ENCODE results near the gene CASZ1.

The CASZ1 gene

DNA sequence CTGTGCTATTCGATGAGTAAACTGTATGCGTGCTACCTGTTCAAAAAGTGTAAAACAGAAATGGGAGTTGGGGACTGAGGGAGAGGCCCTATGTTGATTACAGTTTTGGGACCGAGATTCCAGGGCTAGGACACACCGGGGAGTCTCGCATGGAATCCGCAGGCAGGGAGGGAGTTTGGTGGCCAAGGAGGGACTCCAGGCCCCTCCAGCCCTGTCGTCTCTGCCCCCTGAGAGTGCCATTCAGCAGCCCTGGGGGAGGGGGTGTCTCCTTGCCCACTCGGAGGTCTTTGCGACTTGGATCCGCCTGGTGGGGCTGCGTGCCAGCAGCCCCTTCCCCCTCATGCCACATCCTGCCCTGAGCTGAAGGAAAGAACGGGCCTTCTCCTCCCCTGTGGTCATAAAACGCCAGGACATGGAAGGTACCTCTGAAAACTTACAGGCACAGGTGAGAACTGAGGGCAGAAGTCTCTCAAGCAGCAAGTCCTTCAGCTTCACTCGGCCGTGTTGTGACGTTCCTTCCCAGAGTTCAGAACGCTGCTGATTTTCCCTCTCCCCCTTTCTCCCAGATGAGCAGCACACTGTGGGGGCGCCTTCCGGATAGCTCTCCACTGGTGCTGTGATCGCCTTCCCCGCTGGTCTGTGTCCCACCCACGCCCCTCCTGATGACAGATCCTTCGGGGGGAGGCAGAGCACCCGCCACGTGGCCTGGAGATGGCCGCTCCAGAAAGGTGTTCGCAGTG, 180.3 kb downstream of the CASZ1 start:
- no peak overlapping the region for H3K4me3 ChIP-seq (ENCODE audit: low read depth, low read length)

DNA sequence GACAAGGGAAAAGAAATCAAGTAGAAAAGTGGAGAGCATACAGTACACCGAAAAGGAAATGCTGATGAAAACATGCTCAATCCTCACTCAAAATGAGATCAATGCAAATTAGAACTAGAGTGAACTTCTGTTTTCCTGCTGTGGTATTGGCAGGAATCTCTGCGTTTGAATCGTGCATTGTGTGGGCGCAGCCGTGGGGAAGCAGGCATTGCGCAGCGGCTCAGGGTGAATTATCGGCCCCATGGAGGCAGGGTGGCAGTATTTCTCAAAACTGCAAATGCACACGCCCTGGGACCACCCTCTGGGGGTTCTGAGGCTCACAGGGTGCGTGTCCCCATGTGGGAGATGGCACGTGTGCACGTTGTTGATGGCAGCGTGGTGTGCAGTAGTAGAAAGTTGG, 181.1 kb downstream of the CASZ1 start:
- H3K4me3 ChIP-seq (ENCODE audit: low read depth, low read length) = no peak overlapping the region

DNA sequence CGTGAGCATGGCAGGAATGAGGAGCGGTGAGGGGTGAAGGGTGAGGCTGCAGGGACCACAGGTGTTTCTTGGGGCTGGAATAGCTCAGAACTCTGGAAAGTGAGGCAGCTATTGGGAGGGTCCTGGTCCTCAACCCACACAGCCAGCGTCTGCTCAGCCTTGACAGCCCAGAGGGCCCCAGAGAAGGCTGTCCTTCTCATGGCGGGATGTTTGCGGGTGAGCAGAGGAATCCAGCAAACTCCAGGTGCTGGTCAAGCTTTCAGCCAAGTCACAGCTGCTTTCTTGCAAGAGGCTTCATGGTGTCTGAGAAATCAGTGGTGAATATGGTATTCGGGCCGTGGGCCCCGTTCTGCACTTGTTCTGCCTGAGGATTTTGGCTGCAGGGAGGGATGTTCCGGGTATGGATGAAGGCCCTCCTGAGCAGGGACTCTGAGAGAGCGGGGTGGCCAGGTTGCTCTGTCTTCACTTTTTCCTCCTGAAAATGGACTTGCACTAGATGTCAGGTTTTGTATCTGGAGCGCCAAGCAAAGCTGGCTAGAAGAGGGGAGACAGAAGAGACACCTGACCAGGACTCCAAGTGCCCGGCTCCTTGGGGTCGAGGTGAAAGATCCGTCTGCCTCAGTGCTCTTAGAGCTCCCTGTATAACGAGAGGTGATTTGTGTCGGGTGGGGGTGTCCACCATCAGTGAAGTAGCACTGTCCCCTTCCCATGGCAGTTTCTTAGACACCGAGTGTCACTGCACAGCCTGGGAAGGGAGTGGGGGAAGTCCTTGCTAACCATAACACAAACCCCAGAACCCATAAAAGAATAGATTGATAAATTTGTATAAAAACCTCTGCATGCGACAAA, 181.8 kb downstream of the CASZ1 start:
- no peak overlapping the region for H3K4me3 ChIP-seq (ENCODE audit: low read depth, low read length)

DNA sequence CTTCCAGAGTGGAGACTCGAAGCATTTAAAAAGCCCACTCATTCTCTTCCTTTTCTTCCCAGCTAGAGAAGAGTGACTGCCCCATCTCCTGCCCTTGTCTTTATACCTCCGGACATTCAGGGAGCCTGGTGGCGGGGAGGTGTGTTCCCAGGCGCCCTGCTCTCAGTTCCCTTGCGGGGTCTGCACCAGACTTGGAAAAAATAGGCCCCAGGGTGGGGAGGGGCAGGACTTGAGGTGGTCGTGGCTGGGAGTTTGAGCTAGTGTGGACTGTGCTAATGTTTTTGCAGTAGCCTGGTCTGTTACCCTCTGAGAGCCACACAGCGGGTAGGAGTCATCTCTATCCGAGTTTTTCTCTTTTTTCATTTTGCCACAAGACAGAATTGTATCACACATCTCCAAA, 182.6 kb downstream of the CASZ1 start:
- no peak overlapping the region for H3K4me3 ChIP-seq (ENCODE audit: low read depth, low read length)

DNA sequence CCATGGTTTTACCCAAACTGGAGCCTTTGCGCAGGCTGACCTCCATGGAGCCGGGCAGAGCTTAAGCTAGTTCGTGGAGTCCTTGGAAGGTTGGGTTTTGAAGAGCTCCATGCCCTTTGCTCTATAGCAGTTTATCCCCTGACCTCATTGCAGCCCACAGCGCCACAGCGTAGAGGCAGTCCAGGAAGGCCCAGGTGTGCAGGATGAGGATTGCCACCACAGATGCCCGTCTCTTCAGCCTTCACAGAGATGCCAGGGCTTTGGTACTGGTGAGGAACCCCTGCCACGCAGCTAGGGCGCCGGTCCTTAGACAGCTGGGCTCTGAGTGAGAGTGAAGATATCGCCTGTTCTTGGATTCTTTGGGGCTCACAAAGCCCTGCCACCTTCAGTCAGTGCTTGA, 183.1 kb downstream of the CASZ1 start:
- H3K4me3 ChIP-seq (ENCODE audit: low read depth, low read length) = no peak overlapping the region

DNA sequence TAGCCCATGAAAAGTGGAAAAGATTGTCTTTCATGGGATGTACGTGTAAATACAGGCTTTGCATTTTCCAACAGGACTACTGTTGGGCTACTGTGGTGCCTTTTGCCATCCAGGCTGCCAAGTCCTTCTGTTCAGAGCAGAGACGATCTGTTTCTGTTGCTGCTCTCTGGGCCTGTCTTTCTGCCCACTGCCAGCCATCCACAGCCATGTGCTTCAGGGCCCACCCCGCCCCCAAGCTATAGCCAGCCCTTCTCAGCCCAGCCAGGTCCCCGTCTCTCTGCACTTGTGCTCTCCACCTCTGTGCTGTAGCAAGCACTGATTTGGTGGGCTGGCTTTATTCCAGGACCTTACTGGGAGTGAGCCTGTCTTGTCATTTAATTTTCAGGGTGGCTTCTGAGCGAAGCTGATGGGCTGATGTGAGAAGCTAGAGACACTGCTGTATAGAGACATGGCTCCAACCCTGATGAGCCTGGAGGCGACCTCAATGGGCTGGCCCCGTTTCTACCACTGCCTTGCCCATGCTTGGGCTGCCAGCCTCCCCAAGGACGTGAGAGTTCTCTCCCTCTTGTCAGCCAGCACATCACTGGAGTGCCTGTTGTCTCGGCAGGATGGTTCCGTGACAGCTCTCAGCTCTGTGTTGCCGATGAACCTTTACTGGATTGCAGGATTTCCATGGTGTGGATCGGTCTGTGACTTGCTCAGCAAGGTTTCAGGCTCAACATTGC, 183.8 kb downstream of the CASZ1 start:
- H3K4me3 ChIP-seq (ENCODE audit: low read depth, low read length) = no peak overlapping the region

DNA sequence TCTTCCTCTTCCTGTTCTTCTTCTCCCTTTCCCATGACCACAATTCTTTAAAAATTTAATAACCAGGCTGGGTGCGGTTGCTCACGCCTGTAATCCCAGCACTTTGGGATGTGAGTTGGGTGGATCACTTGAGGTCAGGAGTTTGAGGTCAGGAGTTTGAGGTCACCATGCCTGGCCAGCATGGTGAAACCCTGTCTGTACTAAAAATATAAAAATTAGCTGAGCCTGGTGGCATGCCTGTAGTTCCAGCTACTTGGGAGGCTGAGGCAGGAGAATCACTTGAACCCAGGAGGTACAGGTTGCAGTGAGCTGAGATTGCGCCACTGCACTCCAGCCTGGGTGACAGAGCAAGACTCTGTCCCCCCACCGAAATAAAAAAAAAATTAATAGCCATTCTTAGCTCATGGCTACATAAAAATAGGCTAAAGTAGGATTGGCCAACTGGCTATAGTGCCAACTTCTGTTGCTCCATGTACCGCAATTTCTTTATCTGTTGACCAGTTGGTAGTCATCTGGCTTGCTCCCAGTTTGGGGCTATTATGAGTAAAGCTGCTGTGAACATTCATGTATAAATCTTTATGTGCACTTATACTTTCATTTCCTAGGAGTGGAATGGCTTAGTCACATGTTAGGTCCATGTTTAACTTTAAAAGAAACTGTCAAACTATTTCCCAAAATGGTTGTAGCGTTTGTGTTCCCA, 185.4 kb downstream of the CASZ1 start:
- no peak overlapping the region for H3K4me3 ChIP-seq (ENCODE audit: low read depth, low read length)

DNA sequence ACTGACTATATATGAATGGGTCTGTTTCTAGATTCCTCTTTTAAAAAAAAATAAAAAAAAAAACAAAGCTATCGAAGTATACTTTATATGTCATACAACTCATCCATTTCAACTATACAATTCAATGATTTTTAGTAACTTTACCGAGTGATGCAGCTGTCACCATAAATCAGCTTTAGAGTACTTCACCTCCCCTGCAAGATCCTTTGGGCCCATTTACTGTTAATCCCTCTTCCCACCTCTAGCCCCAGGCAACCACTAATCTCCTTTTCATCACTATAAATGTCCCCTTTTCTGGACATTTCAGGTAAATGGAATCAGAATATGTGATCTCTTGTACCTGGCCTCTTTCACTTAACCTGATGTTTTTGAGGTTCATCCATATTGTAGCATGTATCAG, 187.8 kb downstream of the CASZ1 start:
- no peak overlapping the region for H3K4me3 ChIP-seq (ENCODE audit: low read depth, low read length)

DNA sequence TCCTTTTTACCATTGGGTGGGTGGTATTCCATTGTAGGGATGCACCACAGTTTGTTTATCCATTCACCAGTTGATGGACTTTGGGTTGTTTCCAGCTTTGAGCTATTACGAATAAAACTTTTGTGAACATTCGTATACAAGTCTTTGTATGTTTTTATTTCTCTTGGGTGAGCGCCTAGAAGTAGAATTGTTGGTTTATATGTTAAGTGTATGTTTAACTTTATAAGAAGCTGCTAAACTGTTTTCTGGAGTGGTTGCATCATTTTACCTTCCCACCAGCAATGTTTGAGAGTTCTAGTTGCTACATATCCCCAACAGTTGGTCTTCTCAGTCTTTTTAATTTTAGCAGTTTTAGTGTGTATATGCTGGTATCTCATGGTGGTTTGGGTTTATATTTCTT, 189.2 kb downstream of the CASZ1 start:
- H3K4me3 ChIP-seq (ENCODE audit: low read depth, low read length) = no peak overlapping the region

DNA sequence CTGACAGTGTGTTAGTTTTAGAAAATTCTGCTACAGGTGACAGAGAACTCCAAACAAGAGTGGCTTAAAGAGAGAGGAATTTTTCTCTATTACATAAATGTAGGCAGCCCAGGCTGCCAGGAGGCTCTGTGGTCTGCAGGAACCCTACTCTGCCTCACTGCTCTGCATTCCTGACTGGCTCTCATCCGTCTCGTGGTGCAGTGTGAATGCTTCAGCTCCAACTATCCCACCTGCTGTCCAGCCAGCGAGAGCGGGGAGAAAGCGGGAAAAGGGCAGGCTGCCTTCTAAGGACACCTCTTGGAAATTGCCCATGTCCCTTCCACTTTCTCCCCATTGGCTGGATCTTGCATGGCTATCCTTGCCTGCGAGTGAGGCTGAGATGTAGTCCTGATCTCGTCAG, 190.4 kb downstream of the CASZ1 start:
- no peak overlapping the region for H3K4me3 ChIP-seq (ENCODE audit: low read depth, low read length)

DNA sequence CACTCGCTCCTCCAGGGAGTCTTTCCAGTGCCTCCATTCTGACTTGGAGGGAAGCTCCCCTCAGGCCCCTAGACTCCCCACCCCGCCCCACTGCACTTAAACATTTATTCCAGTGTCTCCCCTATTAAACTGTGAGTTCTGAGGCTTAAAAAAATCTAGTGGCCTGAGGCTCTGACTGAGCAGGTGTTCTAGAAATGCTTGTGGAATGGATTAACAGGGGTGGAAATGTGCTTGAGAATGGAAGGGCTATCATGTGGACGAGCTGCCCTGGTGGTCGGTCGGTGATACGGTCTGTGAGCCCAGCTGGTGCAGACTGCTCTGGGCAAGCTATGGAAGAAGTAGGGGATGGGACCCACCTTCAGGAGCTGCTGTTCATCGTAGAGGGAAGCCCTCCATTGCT, 191.5 kb downstream of the CASZ1 start:
- H3K4me3 ChIP-seq (ENCODE audit: low read depth, low read length) = no peak overlapping the region

DNA sequence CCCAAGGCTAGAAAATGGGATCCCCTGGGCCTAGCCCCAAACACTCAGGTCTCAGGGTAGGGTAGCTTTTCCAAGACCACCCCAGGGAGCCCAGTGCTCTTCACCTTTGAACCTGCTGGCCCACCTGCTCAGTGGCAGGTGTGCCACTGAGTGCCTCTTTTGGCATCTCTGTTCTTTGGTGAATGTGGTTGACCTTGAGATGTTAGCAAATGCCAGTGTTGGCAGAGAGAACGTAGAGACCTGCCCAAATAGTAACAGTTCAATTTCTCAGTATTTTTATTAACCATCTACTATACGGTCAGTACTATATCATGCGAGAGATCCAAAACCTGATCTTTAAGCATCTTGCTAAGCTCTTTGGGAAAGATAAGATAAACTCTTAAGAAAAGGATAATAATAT, 193.5 kb downstream of the CASZ1 start:
- H3K4me3 ChIP-seq (ENCODE audit: low read depth, low read length) = no peak overlapping the region

DNA sequence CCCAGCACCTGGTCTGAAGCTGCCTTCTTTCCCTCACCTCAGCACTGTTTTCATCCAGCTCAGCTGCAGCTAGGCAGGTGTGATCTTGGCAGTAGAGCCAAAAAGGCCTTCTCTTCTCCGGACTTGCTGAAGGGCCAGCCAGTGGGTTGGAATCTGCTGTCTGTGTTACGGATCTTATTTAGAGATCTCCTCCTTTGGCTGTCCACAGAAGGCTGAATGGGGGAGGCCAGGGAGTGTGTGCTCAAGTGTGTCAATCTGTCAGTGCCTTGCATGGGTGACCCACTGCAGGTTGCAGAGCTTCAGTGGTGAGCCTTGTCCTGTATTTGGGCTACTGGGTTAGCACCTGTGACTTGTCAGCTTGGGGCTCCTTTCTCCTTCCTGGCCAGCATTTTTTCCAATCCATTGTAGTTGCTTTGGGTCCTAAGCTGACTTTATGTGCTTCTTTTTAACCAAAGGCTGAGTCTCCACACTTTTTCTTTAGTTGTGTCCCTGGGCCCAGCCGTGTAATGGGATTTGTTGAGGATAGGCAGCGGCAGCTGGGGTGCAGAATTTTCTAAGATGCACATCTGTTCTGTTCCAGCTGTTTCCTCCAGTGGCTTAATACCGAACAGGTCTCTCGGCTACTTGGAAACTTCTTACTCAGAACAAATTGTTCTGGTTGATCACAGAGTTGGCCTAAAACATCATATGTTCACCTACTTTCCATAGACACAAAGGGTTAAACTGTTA, 194.9 kb downstream of the CASZ1 start:
- H3K4me3 ChIP-seq (ENCODE audit: low read depth, low read length) = no peak overlapping the region

DNA sequence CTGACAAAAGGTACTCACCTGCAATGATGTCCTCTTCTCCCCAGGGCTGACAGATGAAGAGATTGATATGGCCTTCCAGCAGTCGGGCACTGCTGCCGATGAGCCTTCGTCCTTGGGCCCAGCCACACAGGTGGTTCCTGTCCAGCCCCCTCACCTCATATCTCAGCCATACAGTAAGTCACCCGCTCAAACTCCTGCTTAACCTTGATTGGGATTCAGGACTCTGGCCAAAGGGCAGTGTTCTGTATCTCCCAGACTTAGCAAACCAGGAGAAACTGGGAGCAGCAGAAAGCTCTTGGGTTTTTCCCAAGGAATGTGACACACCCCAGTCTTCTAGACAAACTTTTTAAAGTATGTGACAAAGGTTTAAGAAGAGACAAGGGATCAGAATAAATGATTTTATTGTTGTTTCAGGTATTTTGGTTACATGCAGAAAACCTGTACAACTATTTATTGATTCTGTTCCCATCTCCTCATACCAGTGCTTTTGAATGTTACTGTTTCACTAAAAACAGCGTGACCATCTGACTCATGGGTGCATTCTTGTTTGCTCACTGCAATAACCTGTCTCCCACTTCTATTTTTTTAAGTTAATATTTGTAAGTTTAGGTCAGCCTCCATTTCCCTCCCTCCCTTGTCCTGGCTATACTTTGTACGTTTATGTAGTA, 197.1 kb downstream of the CASZ1 start:
- H3K4me3 ChIP-seq (ENCODE audit: low read depth, low read length) = no peak overlapping the region

DNA sequence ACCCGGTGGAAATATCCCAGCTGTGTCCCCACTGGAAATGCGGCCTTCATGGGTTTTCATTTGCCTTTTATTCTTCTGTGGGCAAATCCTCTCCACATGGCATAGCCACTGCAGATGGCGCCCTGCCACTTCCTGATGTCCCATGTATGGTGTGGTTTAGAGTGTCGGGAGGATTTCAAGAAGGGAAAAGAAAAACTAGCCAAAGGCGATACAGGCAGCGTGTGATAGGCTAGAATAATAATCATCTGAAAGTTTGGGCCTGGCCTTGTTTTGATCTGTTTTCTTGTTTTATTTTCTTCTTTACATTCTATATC, 198.1 kb downstream of the CASZ1 start:
- no peak overlapping the region for H3K4me3 ChIP-seq (ENCODE audit: low read depth, low read length)

DNA sequence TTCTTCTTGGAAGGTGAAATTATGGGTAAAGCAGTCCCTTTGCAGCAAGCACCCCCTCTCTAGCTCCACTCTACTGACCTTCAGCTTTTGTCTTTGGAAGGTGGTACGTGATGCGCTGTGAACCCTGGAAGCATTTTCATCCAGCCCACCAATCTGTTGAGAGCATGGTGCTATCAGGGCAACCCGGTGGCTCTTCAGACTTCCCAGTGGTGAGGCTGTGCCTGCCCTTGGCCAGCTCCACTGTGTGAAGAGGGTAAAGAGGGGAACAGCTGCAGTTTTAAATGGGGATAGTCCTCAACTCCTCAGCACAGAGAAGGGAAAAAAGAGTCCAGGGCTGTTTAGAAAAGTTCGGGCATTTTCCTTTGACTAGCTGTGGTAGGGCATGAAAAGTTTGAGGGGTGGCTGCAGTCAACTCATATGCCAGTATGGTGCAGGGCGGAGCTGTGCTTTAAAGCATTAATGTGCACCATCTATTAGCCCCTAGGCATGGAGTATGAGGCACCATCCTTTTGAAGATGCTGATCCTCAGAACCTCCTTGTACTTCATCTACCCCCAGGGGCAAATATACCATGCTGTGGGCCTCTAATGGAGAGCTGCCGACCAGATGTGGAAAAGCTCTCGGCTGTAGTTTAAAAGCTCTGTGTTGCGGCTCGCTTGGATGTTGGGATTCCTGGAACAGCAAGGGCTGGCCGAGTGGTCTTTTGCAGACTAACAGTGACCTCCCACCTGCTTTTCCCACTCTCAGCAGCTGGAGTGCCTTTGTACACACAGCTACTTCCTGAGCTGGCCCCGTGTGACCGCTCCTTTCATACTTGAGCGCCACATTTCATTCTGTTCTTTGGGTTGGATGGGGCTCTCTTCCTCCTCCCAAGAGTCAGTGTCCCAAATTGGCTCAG, 198.7 kb downstream of the CASZ1 start:
- no peak overlapping the region for H3K4me3 ChIP-seq (ENCODE audit: low read depth, low read length)

DNA sequence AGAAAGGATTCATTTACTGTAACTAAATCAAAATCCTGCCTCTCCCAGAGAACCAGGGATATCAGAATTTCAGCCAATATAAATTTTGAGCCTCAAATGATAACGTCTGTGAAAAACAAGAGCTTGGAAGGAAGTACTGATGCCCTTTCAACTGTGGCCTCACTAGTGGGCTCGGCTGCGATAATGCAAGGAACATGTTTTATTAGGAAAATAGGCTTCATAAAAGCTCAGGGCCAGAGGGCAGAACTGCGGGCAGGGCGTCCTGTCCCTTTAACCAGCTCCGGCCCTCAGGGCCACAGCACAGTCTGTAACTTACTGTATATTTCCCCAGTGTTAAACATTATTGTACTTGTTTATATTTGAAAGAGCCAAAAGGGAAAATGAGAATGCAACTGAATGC, 199.7 kb downstream of the CASZ1 start:
- H3K4me3 ChIP-seq (ENCODE audit: low read depth, low read length) = no peak overlapping the region

DNA sequence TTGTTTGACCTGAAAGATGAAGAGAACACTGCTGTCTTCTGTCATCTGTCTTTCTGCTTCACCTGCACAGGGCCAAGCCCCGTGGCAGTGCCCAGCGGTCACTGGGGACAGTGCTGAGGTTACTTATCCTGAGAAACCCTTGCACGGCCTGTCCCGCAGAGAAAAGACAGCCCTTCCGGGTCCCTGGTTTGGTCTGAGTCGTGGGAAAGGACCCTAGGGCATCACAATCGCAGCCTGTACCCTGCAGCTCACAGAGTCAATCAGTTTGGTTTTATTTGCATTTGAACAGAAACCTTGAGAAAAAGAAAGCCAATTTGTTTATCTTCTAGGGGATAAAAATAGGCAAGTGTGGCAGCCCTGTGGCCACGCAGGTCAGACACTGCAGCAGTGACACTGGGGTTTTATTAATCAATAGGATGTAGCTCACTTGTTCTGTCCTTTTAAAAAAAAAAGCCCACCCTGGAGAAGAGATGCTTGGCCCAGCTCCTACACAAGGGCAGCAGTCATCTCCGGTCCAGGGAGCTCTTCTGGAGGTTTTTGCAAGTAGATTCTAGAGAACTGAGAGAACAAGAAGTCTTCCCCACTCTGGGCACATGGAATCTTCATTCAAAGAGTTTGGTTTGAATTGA, 201.7 kb downstream of the CASZ1 start:
- no peak overlapping the region for H3K4me3 ChIP-seq (ENCODE audit: low read depth, low read length)

DNA sequence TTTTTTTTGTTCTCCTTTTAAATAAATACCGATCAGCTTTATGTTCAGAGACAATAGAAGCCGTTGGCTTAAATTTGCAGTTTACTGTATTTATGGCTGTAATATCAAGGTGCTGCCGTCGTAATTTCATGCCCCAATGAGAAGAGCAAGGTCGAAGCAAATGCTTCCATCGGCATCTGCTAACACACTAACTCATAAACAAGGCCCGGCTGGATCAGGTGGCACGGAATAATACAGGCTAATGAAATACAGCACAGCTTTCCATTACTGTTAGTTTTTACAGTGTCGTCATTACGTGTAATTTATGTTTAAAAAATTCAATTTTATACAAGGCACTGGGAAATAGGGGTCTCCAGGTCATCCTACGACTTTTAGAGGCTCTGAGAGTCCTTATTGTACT, 202.7 kb downstream of the CASZ1 start:
- no peak overlapping the region for H3K4me3 ChIP-seq (ENCODE audit: low read depth, low read length)

Measured in iPS-11a (cell line).